Measurements from ENCODE around the gene HAUS7.

DNA sequence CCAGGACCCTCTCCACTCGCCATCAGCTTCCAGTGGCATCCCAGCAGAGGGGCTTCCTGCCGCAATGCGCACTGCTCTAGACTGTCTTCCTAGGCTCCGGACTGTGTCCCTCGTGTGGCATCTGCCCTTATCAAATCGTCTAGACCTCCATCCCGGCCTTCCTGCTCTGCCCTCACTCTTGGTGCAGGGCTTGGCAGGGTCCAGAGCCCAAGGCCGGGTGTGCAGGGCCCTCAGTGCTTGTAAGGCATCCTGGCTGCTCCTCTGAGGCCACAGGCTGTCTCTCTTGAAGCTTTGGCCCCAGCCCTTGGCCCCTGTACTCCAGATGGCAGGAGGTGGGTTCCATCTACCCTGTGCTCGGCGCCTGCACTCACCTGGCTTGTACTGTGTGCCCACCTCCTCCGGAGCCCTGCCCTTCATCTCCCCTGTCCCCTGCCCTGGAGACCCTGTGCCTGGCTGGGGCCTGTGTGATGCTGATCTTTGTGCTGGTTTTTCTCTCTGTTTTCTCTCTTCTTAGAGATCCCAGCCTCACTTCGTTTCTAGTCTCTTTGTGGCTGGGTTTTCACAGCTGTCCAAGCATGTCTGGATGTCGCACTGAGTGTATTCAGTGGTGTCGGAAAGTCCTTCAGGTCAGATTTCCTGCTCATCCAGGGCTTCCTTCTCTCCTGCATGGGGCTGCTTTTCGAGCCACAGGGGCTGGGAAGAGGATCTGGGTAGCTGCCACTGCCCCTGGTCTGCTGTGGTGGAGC is 20.8 kb downstream of the HAUS7 start:
- TF ChIP-seq, protein P1, sequence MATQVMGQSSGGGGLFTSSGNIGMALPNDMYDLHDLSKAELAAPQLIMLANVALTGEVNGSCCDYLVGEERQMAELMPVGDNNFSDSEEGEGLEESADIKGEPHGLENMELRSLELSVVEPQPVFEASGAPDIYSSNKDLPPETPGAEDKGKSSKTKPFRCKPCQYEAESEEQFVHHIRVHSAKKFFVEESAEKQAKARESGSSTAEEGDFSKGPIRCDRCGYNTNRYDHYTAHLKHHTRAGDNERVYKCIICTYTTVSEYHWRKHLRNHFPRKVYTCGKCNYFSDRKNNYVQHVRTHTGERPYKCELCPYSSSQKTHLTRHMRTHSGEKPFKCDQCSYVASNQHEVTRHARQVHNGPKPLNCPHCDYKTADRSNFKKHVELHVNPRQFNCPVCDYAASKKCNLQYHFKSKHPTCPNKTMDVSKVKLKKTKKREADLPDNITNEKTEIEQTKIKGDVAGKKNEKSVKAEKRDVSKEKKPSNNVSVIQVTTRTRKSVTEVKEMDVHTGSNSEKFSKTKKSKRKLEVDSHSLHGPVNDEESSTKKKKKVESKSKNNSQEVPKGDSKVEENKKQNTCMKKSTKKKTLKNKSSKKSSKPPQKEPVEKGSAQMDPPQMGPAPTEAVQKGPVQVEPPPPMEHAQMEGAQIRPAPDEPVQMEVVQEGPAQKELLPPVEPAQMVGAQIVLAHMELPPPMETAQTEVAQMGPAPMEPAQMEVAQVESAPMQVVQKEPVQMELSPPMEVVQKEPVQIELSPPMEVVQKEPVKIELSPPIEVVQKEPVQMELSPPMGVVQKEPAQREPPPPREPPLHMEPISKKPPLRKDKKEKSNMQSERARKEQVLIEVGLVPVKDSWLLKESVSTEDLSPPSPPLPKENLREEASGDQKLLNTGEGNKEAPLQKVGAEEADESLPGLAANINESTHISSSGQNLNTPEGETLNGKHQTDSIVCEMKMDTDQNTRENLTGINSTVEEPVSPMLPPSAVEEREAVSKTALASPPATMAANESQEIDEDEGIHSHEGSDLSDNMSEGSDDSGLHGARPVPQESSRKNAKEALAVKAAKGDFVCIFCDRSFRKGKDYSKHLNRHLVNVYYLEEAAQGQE (IDR thresholded peaks at IDR 0.05; ENCODE audit: insufficient read depth in 1 of 2, low read depth in 2 of 2, low read length in 1 of 2): no peak
- TF ChIP-seq TCF7L2 (IDR thresholded peaks at IDR 0.05; ENCODE audit: low read depth, low read length) (no peak), SIN3A (IDR thresholded peaks at IDR 0.05; ENCODE audit: borderline replicate concordance, insufficient read depth, low read depth, low read length) (no peak), POLR2AphosphoS5 (IDR thresholded peaks at IDR 0.05; ENCODE audit: low read depth, low read length) (no peak)
- TF ChIP-seq, protein P2, sequence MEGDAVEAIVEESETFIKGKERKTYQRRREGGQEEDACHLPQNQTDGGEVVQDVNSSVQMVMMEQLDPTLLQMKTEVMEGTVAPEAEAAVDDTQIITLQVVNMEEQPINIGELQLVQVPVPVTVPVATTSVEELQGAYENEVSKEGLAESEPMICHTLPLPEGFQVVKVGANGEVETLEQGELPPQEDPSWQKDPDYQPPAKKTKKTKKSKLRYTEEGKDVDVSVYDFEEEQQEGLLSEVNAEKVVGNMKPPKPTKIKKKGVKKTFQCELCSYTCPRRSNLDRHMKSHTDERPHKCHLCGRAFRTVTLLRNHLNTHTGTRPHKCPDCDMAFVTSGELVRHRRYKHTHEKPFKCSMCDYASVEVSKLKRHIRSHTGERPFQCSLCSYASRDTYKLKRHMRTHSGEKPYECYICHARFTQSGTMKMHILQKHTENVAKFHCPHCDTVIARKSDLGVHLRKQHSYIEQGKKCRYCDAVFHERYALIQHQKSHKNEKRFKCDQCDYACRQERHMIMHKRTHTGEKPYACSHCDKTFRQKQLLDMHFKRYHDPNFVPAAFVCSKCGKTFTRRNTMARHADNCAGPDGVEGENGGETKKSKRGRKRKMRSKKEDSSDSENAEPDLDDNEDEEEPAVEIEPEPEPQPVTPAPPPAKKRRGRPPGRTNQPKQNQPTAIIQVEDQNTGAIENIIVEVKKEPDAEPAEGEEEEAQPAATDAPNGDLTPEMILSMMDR (IDR thresholded peaks at IDR 0.05): no peak
